GM23338 (cell line): ENCODE results near the gene ACOXL.

ENCODE experiments used
- CREB1 ChIP-seq: fragments of 250-450 bp; sonication (Bioruptor Pico); IDR thresholded peaks from 2 replicates; pipeline ENCODE4 v1.5.0; 2020; ENCODE audit warnings: low read depth, mild to moderate bottlenecking, moderate library complexity
- EZH2 ChIP-seq: fragments of 200-600 bp; sonication (generic); IDR thresholded peaks from one replicate; pipeline ENCODE4 v1.8.0; 2017; ENCODE audit warnings: antibody characterized with exemption, mild to moderate bottlenecking, low read depth; ENCODE audit not compliant: unreplicated experiment
- EZH2phosphoT487 ChIP-seq: fragments of 200-600 bp; sonication (generic); IDR thresholded peaks from one replicate; pipeline ENCODE4 v1.8.1; 2018; ENCODE audit warnings: antibody characterized with exemption; ENCODE audit not compliant: unreplicated experiment
- JUNB ChIP-seq: IDR thresholded peaks from one replicate; pipeline ENCODE4 v1.6.1; 2016; ENCODE audit warnings: antibody characterized with exemption; ENCODE audit not compliant: unreplicated experiment
- NANOG ChIP-seq: IDR thresholded peaks from 2 replicates; pipeline ENCODE4 v1.6.1; 2016; ENCODE audit warnings: antibody characterized with exemption, borderline replicate concordance
- POLR2AphosphoS5 ChIP-seq: IDR thresholded peaks from 2 replicates; pipeline ENCODE4 v1.6.1; 2016; ENCODE audit warnings: antibody characterized with exemption, low read depth
- STAT1 ChIP-seq: IDR thresholded peaks from one replicate; pipeline ENCODE4 v1.6.1; 2016; ENCODE audit warnings: antibody characterized with exemption; ENCODE audit not compliant: unreplicated experiment
- ZNF114 ChIP-seq: fragments of 250-450 bp; sonication (Bioruptor Pico); IDR thresholded peaks from 2 replicates; pipeline ENCODE4 v1.5.0; 2020; ENCODE audit warnings: mild to moderate bottlenecking, moderate library complexity
- ZNF331 ChIP-seq: fragments of 250-450 bp; sonication (Bioruptor Pico); IDR thresholded peaks from 2 replicates; pipeline ENCODE4 v1.5.0; 2020; ENCODE audit warnings: low read depth, mild to moderate bottlenecking, moderate library complexity
- TF ChIP-seq, protein P1 (sequence below), 2 experiments: fragments of 200-600 bp in 1 of 2; sonication (generic) in 1 of 2; conservative IDR thresholded peaks; 2 replicates each; pipeline versions ENCODE4 v1.5.1 to v1.6.1; 2016 to 2017; ENCODE audit warnings: antibody characterized with exemption in 2 of 2, low read depth in 2 of 2, mild to moderate bottlenecking in 2 of 2, moderate library complexity in 1 of 2
- TF ChIP-seq, protein P2 (sequence below): IDR thresholded peaks from one replicate; pipeline ENCODE4 v1.6.1; 2018; ENCODE audit warnings: antibody characterized with exemption; ENCODE audit not compliant: unreplicated experiment
- TF ChIP-seq, protein P3 (sequence below): IDR thresholded peaks from 2 replicates; pipeline ENCODE4 v1.6.1; 2016; ENCODE audit warnings: antibody characterized with exemption
- TF ChIP-seq, protein P4 (sequence below): fragments of 250-450 bp; sonication (Bioruptor Pico); IDR thresholded peaks from 2 replicates; pipeline ENCODE4 v1.5.0; 2020; ENCODE audit warnings: mild to moderate bottlenecking, moderate library complexity

DNA sequence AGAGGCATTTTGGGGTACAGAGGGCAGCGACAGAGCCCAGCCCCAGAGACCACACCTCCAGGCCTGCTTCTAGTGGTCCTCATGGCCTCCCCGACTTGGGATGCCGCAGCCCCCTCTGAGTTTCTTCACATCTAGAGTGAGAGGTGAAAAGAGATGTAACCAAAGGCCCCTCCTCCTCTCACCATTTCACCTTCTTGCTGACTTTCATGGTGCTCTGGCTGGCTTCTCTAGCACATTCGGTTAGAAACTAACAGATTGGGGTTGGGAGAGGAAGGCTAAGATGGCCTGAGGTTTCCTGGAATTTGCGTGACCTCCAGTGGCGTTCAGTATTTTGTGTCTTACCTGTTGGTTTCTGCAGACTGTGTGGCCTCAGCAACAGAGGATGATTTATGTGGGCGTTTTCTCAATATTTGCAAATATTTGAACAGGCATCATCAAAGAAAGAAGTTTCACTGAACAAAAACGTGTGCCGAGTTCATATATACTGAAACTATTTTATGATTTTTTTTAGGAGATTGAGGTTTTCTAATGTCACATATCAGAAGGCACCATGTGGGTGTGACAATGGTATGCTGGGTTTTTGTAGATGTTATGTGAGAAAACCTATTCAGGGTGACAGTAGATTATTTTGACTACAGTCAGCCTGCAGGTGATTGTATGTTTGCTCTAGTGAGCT, 318.5 kb downstream of the ACOXL start:
- TF ChIP-seq EZH2 (no peak), EZH2phosphoT487 (no peak), CREB1 (CRISPR knock-in tag) (no peak), POLR2AphosphoS5 (no peak), STAT1 (no peak), JUNB (no peak), NANOG (no peak), ZNF114 (CRISPR knock-in tag) (no peak), ZNF331 (CRISPR knock-in tag) (no peak)
- TF ChIP-seq, protein P1, sequence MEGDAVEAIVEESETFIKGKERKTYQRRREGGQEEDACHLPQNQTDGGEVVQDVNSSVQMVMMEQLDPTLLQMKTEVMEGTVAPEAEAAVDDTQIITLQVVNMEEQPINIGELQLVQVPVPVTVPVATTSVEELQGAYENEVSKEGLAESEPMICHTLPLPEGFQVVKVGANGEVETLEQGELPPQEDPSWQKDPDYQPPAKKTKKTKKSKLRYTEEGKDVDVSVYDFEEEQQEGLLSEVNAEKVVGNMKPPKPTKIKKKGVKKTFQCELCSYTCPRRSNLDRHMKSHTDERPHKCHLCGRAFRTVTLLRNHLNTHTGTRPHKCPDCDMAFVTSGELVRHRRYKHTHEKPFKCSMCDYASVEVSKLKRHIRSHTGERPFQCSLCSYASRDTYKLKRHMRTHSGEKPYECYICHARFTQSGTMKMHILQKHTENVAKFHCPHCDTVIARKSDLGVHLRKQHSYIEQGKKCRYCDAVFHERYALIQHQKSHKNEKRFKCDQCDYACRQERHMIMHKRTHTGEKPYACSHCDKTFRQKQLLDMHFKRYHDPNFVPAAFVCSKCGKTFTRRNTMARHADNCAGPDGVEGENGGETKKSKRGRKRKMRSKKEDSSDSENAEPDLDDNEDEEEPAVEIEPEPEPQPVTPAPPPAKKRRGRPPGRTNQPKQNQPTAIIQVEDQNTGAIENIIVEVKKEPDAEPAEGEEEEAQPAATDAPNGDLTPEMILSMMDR (conservative IDR thresholded peaks at IDR 0.05; ENCODE audit: low read depth in 2 of 2): no peak
- TF ChIP-seq, protein P2, sequence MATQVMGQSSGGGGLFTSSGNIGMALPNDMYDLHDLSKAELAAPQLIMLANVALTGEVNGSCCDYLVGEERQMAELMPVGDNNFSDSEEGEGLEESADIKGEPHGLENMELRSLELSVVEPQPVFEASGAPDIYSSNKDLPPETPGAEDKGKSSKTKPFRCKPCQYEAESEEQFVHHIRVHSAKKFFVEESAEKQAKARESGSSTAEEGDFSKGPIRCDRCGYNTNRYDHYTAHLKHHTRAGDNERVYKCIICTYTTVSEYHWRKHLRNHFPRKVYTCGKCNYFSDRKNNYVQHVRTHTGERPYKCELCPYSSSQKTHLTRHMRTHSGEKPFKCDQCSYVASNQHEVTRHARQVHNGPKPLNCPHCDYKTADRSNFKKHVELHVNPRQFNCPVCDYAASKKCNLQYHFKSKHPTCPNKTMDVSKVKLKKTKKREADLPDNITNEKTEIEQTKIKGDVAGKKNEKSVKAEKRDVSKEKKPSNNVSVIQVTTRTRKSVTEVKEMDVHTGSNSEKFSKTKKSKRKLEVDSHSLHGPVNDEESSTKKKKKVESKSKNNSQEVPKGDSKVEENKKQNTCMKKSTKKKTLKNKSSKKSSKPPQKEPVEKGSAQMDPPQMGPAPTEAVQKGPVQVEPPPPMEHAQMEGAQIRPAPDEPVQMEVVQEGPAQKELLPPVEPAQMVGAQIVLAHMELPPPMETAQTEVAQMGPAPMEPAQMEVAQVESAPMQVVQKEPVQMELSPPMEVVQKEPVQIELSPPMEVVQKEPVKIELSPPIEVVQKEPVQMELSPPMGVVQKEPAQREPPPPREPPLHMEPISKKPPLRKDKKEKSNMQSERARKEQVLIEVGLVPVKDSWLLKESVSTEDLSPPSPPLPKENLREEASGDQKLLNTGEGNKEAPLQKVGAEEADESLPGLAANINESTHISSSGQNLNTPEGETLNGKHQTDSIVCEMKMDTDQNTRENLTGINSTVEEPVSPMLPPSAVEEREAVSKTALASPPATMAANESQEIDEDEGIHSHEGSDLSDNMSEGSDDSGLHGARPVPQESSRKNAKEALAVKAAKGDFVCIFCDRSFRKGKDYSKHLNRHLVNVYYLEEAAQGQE: no peak
- TF ChIP-seq, protein P3, sequence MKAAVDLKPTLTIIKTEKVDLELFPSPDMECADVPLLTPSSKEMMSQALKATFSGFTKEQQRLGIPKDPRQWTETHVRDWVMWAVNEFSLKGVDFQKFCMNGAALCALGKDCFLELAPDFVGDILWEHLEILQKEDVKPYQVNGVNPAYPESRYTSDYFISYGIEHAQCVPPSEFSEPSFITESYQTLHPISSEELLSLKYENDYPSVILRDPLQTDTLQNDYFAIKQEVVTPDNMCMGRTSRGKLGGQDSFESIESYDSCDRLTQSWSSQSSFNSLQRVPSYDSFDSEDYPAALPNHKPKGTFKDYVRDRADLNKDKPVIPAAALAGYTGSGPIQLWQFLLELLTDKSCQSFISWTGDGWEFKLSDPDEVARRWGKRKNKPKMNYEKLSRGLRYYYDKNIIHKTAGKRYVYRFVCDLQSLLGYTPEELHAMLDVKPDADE: no peak
- TF ChIP-seq, protein P4, sequence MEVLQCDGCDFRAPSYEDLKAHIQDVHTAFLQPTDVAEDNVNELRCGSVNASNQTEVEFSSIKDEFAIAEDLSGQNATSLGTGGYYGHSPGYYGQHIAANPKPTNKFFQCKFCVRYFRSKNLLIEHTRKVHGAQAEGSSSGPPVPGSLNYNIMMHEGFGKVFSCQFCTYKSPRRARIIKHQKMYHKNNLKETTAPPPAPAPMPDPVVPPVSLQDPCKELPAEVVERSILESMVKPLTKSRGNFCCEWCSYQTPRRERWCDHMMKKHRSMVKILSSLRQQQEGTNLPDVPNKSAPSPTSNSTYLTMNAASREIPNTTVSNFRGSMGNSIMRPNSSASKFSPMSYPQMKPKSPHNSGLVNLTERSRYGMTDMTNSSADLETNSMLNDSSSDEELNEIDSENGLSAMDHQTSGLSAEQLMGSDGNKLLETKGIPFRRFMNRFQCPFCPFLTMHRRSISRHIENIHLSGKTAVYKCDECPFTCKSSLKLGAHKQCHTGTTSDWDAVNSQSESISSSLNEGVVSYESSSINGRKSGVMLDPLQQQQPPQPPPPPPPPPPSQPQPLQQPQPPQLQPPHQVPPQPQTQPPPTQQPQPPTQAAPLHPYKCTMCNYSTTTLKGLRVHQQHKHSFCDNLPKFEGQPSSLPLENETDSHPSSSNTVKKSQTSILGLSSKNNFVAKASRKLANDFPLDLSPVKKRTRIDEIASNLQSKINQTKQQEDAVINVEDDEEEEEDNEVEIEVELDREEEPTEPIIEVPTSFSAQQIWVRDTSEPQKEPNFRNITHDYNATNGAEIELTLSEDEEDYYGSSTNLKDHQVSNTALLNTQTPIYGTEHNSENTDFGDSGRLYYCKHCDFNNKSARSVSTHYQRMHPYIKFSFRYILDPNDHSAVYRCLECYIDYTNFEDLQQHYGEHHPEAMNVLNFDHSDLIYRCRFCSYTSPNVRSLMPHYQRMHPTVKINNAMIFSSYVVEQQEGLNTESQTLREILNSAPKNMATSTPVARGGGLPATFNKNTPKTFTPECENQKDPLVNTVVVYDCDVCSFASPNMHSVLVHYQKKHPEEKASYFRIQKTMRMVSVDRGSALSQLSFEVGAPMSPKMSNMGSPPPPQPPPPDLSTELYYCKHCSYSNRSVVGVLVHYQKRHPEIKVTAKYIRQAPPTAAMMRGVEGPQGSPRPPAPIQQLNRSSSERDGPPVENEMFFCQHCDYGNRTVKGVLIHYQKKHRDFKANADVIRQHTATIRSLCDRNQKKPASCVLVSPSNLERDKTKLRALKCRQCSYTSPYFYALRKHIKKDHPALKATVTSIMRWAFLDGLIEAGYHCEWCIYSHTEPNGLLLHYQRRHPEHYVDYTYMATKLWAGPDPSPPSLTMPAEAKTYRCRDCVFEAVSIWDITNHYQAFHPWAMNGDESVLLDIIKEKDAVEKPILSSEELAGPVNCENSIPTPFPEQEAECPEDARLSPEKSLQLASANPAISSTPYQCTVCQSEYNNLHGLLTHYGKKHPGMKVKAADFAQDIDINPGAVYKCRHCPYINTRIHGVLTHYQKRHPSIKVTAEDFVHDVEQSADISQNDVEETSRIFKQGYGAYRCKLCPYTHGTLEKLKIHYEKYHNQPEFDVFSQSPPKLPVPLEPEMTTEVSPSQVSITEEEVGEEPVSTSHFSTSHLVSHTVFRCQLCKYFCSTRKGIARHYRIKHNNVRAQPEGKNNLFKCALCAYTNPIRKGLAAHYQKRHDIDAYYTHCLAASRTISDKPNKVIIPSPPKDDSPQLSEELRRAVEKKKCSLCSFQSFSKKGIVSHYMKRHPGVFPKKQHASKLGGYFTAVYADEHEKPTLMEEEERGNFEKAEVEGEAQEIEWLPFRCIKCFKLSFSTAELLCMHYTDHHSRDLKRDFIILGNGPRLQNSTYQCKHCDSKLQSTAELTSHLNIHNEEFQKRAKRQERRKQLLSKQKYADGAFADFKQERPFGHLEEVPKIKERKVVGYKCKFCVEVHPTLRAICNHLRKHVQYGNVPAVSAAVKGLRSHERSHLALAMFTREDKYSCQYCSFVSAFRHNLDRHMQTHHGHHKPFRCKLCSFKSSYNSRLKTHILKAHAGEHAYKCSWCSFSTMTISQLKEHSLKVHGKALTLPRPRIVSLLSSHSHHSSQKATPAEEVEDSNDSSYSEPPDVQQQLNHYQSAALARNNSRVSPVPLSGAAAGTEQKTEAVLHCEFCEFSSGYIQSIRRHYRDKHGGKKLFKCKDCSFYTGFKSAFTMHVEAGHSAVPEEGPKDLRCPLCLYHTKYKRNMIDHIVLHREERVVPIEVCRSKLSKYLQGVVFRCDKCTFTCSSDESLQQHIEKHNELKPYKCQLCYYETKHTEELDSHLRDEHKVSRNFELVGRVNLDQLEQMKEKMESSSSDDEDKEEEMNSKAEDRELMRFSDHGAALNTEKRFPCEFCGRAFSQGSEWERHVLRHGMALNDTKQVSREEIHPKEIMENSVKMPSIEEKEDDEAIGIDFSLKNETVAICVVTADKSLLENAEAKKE (CRISPR knock-in tag): no peak
